Heart left ventricle (tissue), 16 donors: ENCODE data around the gene KDSR. TPM values are rescaled to one million over a fixed set of nuclear protein-coding genes. Genes with fewer than 3 reads are reported as not detected.

Experiments used
- ATAC-seq, 4 donors: fragments of 200-7000 bp; cut with Tn5 transposase; one replicate each; pipeline ENCODE4 v1.9.1; 2020 to 2022; ENCODE audit warnings: moderate library complexity in 4 of 4, mild to moderate bottlenecking in 3 of 4, moderate number of reproducible peaks in 1 of 4
- DNase-seq, 5 donors: peaks; one replicate each; pipeline ENCODE4 v3.0.0-alpha.2; 2020
- H3K27ac ChIP-seq, 12 donors: fragments of 200-600 bp; sonication (generic) in 4 of 12; one replicate each; pipeline versions ENCODE4 v1.5.0 to v1.8.0; 2016 to 2022; ENCODE audit warnings: mild to moderate bottlenecking in 2 of 12
- H3K27me3 ChIP-seq, 9 donors: fragments of 200-600 bp; sonication (generic) in 2 of 9; one replicate each; pipeline versions ENCODE4 v1.5.1 to v1.8.0; 2016 to 2022; ENCODE audit warnings: mild to moderate bottlenecking in 3 of 9
- H3K36me3 ChIP-seq, 9 donors: fragments of 200-600 bp; sonication (generic) in 2 of 9; one replicate each; pipeline versions ENCODE4 v1.5.0 to v1.8.0; 2018 to 2022; ENCODE audit warnings: mild to moderate bottlenecking in 2 of 9
- H3K4me1 ChIP-seq, 12 donors: fragments of 200-600 bp; sonication (generic) in 4 of 12; one replicate each; pipeline versions ENCODE4 v1.5.0 to v1.8.0; 2016 to 2022; ENCODE audit warnings: mild to moderate bottlenecking in 3 of 12
- H3K4me3 ChIP-seq, 12 donors: fragments of 200-600 bp; sonication (generic) in 4 of 12; one replicate each; pipeline versions ENCODE4 v1.5.0 to v1.8.0; 2017 to 2022; ENCODE audit warnings: mild to moderate bottlenecking in 9 of 12, moderate library complexity in 4 of 12
- H3K9me3 ChIP-seq, 12 donors: fragments of 200-600 bp; sonication (generic) in 4 of 12; one replicate each; pipeline versions ENCODE4 v1.5.0 to v1.8.0; 2016 to 2022; ENCODE audit warnings: mild to moderate bottlenecking in 1 of 12
- CTCF ChIP-seq, 12 donors: fragments of 200-600 bp; sonication (generic) in 4 of 12; IDR thresholded peaks; one replicate each; pipeline versions ENCODE4 v1.5.0 to v1.8.0; 2018 to 2022; ENCODE audit warnings: antibody characterized with exemption in 12 of 12, mild to moderate bottlenecking in 5 of 12
- POLR2A ChIP-seq, 2 donors: fragments of 450-650 bp; IDR thresholded peaks; one replicate each; pipeline ENCODE4 v1.6.1; 2017; ENCODE audit warnings: antibody characterized with exemption in 2 of 2, mild to moderate bottlenecking in 2 of 2, moderate library complexity in 2 of 2
- WGBS, 4 donors: extraction: QIAGEN DNeasy Blood & Tissue Kit in 2 of 4; methylation state at CpG; one replicate each; pipeline versions ENCODE4 v1.1.5 to v1.1.7; 2013 to 2018; 5-methylcytosine and 5-hydroxymethylcytosine counted together
- intact Hi-C, 10 donors: fragments of 100-400 bp; cut with DNase I; formaldehyde crosslinking; loops; one replicate each; pipeline versions ENCODE4 v1.11.1 to v1.14.2; 2022
- polyA plus RNA-seq, 2 donors: library from polyadenylated mRNA; stranded (reverse); fragments of 200-250 nt; gene quantifications; one replicate each; pipeline ENCODE4 v1.2.3, GENCODE V29; 2013
- total RNA-seq, 9 donors: library from RNA; depleted of rRNA in 2 of 9; stranded (reverse); fragments of >200 nt in 2 of 9; fragmentation: NEBNext Ultra II Directional in 3 of 9; extraction: Animal tissue kit (Norgen Biotek cat#: 25700) in 3 of 9; gene quantifications; one replicate each; pipeline versions ENCODE4 v1.1.0 to v1.2.4, GENCODE V29; 2016 to 2023
- donor health status: ischemic (EF 13 %, LVEDD 7.1; RV severe dilation, severe dysfunction).
- donor health status: healthy with polysubstance abuse.
- donor health status: DM: no; HTN: yes; CAD: no.
- donor health status: DM: no; HTN: no; CAD: no.
- donor health status: ischemic (EF 25% LVEDD 6.9; RV normal size, moderate dysfunction).
- donor health status: ischemic (EF 25% LVEDD 5.7; RV mildly dilated, moderate dysfunction).
- donor health status: healthy.
- donor health status: DM: yes; HTN: yes; CAD: no.
- donor health status: ischemic (EF 35%, LVEDD 5.7; RV mildly dilated, moderate dysfunction).
- donor health status: nonischemic (EF 11% LVEDD 7.7; RV severe dilation, severe dysfunction).
- donor health status: DM: yes; HTN: yes; CAD: no.
- donor health status: PGD.
- donor health status: ischemic (EF 29% LVEDD 5.4; RV normal size, mild dysfunction).
- donor health status: nonischemic (EF 23%, LVEDD 6.1; RV moderate dilation, normal function).

KDSR gene
- total and polyA plus RNA-seq, 11 donors, result 10.7 to 45.6 (median 36.5) TPM

- Histone ChIP-seq H3K27me3 (no peaks in the 10 kb centered on the region), H3K4me3 (no peak overlapping the region), H3K27ac (no peak overlapping the region), H3K9me3 (peaks cover 0 to 14% (median 3%) of the 10 kb centered on the region in 12 donors), H3K4me1 (peaks cover 0 to 10% (median 0%) of the 10 kb centered on the region in 12 donors), H3K36me3 (peaks cover 0 to 3% (median 0%) of the 10 kb centered on the region in 9 donors)
- ATAC-seq, result no peak
- DNase-seq, result no peak
- intact Hi-C loops, result no loop called here
- TF ChIP-seq CTCF (IDR thresholded peaks at IDR 0.05), result no peak
- no peak for TF ChIP-seq POLR2A (IDR thresholded peaks at IDR 0.05)
- 72 to 82% (median 76%) methylated on average over 2 of the region's 2 CpGs for WGBS, 4 donors
Measured at GRCh38 chr18:63377275-63377980, 10.4 kb upstream of the KDSR start.

GRCh38 chr18:63376538-63376937, 9.5 kb upstream of the KDSR start:
- peaks cover 0 to 10% (median 0%) of the 10 kb centered on the region in 12 donors for H3K4me1 ChIP-seq
- intact Hi-C loops, result no loop called here
- no peak for TF ChIP-seq POLR2A (IDR thresholded peaks at IDR 0.05)
- no peak for TF ChIP-seq CTCF (IDR thresholded peaks at IDR 0.05)
- DNase-seq (no peak), ATAC-seq (no peak)
- H3K27ac ChIP-seq, result no peak overlapping the region
- H3K27me3 ChIP-seq, result no peaks in the 10 kb centered on the region
- WGBS, 4 donors, result 73 to 85% (median 84%) methylated on average over 2 of the region's 2 CpGs
- no peak overlapping the region for H3K4me3 ChIP-seq
- no peaks in the 10 kb centered on the region for H3K36me3 ChIP-seq
- peaks cover 0 to 14% (median 3%) of the 10 kb centered on the region in 12 donors for H3K9me3 ChIP-seq

- ATAC-seq (no peak), DNase-seq (no peak)
- H3K4me1 ChIP-seq, result peaks cover 0 to 10% (median 0%) of the 10 kb centered on the region in 12 donors
- H3K27me3 ChIP-seq, result no peaks in the 10 kb centered on the region
- intact Hi-C loops, result no loop called here
- WGBS, 4 donors, result 68 to 85% (median 78%) methylated on average over 1 of the region's 1 CpG
- H3K4me3 ChIP-seq, result no peak overlapping the region
- H3K9me3 ChIP-seq, result peaks cover 0 to 14% (median 3%) of the 10 kb centered on the region in 12 donors
- TF ChIP-seq POLR2A (IDR thresholded peaks at IDR 0.05), result no peak
- no peak for TF ChIP-seq CTCF (IDR thresholded peaks at IDR 0.05)
- H3K36me3 ChIP-seq, result no peaks in the 10 kb centered on the region
- no peak overlapping the region for H3K27ac ChIP-seq
Measured at GRCh38 chr18:63374540-63374939, 7.5 kb upstream of the KDSR start.

- intact Hi-C loops, result no loop called here
- TF ChIP-seq CTCF (IDR thresholded peaks at IDR 0.05) (no peak), POLR2A (IDR thresholded peaks at IDR 0.05) (no peak)
- Histone ChIP-seq H3K4me3 (no peak overlapping the region), H3K27me3 (no peaks in the 10 kb centered on the region), H3K9me3 (peaks cover 0 to 14% (median 3%) of the 10 kb centered on the region in 12 donors), H3K36me3 (no peaks in the 10 kb centered on the region), H3K4me1 (peaks cover 0 to 7% (median under 1%) of the 10 kb centered on the region in 12 donors), H3K27ac (no peak overlapping the region)
- DNase-seq (no peak), ATAC-seq (no peak)
- 85 to 93% (median 88%) methylated on average over 1 of the region's 1 CpG for WGBS, 4 donors
Measured at GRCh38 chr18:63373161-63373560, 6.2 kb upstream of the KDSR start.
